ENCODE measurements around the gene ARHGAP35.
"Not testable (repeated sequence)": the region's sequence is repeated elsewhere in the genome, so short reads cannot be mapped to it uniquely, and the experiment has no call there.

The ARHGAP35 gene

GRCh38 chr19:46852830-46853229 lies 8.0 kb upstream of the ARHGAP35 start:
- H3K4me3 ChIP-seq (ENCODE audit: low read length): no peak overlapping the region
- no peak for TF ChIP-seq CTCF (conservative IDR thresholded peaks at IDR 0.05; ENCODE audit: low read length)
- no peak for DNase-seq (ENCODE audit: low read depth)

DNA sequence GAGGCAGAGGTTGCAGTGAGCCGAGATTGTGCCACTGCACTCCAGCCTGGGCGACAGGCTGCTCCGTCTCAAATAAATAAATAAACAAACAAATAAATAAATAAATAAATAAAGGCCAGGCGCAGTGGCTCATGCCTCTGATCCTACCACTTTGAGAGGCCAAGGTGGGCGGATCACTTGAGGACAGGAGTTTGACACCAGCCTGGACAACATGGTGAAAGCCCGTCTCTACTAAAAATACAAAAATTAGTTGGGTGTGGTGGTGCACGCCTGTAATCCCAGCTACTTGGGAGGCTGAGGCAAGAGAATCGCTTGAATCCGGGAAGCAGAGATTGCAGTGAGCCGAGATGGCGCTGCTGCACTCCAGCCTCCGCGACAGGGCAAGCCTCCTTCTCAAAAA lies 6.1 kb upstream of the ARHGAP35 start:
- not testable (repeated sequence) for H3K4me3 ChIP-seq (ENCODE audit: low read length); DNase-seq (ENCODE audit: low read depth)

- H3K4me3 ChIP-seq (ENCODE audit: low read length): peak overlapping the region; percentile 54
- peak; percentile 83 for TF ChIP-seq CTCF (conservative IDR thresholded peaks at IDR 0.05; ENCODE audit: low read length)
- DNase-seq (ENCODE audit: low read depth): peak; percentile 96
These were observed 4.5 kb upstream of the ARHGAP35 start for GRCh38 chr19:46856062-46857022.

GRCh38 chr19:46859637-46860124 lies 1.1 kb upstream of the ARHGAP35 start:
- DNase-seq (ENCODE audit: low read depth): peak; percentile 82
- peak overlapping the region; percentile 38 for H3K4me3 ChIP-seq (ENCODE audit: low read length)
- TF ChIP-seq CTCF (conservative IDR thresholded peaks at IDR 0.05; ENCODE audit: low read length): no peak

DNA sequence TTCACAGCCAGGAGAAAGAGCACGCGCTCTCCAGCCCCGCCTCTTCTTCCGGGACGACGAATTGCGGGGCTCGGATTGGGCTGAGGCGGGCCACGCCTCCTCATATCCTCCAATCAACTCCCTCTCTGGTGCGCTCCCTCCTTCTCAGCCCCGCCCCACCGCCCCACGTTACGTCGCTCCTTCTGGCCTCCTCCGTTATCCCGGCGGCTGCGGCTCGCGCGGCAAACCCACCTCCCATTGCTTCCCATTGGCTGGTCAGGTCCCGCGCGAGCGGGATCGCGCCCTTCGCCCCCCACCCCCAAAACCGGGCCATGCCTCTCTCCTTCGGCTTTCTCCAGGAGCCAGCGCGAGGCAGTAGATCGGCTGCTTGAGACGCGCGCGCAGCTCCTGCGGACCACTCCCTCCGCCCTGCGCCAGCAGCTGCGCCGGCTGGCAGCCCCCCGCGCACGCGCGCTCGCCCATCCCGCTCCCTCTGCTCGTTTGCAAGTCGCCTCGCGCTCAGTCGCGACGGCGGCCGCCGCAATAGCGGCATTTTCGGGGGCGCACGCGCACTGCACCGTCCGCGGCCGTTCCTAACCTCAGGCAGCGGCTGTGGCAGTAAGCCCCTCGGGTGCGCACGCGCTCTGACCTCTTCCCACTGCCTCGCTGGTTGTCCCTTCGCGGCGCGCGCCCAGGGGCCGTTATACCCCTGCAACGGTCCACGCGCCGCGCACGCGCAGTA lies 512 bp upstream of the ARHGAP35 start:
- peak overlapping the region; percentile 86 for H3K4me3 ChIP-seq (ENCODE audit: low read length)
- no peak for TF ChIP-seq CTCF (conservative IDR thresholded peaks at IDR 0.05; ENCODE audit: low read length)
- peak; percentile 99 for DNase-seq (ENCODE audit: low read depth)

DNA sequence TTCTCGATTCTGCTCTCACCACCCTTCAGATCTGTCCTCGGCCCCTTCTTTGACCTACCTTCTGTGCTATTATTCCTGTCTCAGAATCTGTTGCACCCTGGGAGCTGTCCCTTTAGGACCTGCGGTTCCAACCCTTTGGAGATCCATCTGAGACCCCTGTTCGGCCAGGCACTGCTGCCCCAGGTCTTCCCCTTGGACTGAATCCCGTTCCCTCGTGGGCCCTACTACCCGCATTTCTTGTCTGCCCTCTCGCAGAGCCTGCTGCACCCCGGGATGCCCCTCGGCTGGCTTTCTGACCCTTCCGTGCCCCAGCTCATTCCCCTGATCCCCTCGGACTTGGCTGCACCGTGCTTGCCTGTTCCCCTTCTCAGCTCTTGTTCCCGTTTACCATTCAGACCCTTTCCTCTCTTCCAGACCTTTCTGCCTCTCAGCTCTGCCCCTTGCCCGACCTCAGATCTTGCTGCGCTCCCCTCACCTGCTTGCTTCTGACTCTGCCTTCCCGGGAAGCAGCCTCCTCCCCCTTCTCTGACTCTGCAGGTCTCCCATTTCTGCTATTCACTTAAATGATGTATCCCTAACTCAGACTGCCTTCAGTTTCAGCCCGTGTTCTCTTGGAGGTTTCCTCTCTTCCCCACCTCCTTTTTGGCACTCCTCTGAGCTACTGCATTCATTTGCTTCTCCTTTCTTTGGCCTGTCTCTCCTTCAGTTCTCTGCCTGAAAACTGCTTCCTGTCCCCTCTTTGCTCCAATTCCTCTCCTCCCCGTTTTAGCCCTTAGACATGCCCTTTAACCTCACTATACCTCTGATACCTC lies 1.1 kb downstream of the ARHGAP35 start:
- DNase-seq (ENCODE audit: low read depth): no peak
- no peak for TF ChIP-seq CTCF (conservative IDR thresholded peaks at IDR 0.05; ENCODE audit: low read length)
- H3K4me3 ChIP-seq (ENCODE audit: low read length): peak overlapping the region; percentile 91

GRCh38 chr19:46862503-46862834 lies 1.7 kb downstream of the ARHGAP35 start:
- H3K4me3 ChIP-seq (ENCODE audit: low read length): peak overlapping the region; percentile 91
- TF ChIP-seq CTCF (conservative IDR thresholded peaks at IDR 0.05; ENCODE audit: low read length): no peak
- DNase-seq (ENCODE audit: low read depth): no peak
